GM23248 (cell line): Measurements from ENCODE around the gene LENG9.
"Not testable (repeated sequence)": the region's sequence is repeated elsewhere in the genome, so short reads cannot be mapped to it uniquely, and the experiment has no call there.

Experiments used
- EZH2 ChIP-seq: fragments of 200-600 bp; sonication (generic); IDR thresholded peaks from 2 replicates; pipeline ENCODE4 v1.6.1; 2018; ENCODE audit warnings: antibody characterized with exemption, mild to moderate bottlenecking; ENCODE audit not compliant: insufficient read depth, poor library complexity, severe bottlenecking
- EZH2phosphoT487 ChIP-seq: fragments of 200-600 bp; sonication (generic); IDR thresholded peaks from 2 replicates; pipeline ENCODE4 v1.6.1; 2018; ENCODE audit warnings: antibody characterized with exemption, moderate library complexity, mild to moderate bottlenecking, low read depth; ENCODE audit not compliant: insufficient read depth

DNA sequence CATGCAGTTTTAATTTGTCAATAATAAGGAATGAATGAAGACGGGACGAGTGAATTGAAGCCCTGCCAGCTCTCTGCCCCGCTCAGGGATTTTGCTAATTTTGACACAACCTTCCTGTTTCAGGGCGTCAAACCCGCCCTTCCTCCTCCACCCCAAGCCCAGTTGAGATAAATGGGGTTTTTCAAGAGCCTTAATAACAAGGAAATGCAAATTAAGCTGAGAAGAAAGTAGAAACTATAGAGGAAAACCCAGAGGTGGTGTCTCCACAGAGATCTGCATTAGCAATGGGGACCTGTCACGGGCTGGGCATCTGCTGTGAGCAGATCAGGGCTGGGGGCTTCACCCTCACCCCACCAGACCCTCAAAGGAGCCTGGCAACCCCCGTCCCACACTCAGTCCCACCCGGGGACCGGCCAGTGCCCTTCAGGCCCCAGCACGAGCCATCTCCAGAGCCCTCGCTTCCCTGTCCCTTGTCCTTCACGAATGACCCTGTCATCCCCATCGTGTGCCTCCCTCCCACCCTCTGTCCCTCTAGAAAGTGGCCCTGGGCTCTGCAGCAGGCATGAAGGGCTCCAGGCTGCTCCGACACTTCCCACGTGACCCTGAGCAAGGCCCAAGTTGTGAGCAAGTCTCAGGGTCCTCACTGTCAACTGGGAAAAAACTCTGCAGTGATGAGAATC lies 43.6 kb upstream of the LENG9 start:
- not testable (repeated sequence) for TF ChIP-seq EZH2phosphoT487, EZH2
